GM21786 (cell line): ENCODE results near the gene RPF1.
A peak's percentile ranks its signal among the peaks of the same experiment; 100 is the strongest.
"Not testable (repeated sequence)": the region's sequence is repeated elsewhere in the genome, so short reads cannot be mapped to it uniquely, and the experiment has no call there.

Experiments
- ATAC-seq: cut with Tn5 transposase; IDR thresholded peaks from one replicate; pipeline ENCODE4 v1.9.1; 2021; ENCODE audit not compliant: unreplicated experiment

RPF1 gene

GRCh38 chr1:84478876-84479868, at the start of gene RPF1:
Gene RPF1 (plus strand): TSS chr1:84479266. CDS start chr1:84479282, 16 bp downstream.
- ATAC-seq, result peak; percentile 95

- no peak for ATAC-seq
Observed at GRCh38 chr1:84430546-84430945, 48.5 kb upstream of the RPF1 start.

- ATAC-seq, result peak; percentile 60
Observed at GRCh38 chr1:84433258-84434080, 45.6 kb upstream of the RPF1 start.

- ATAC-seq, result no peak
Observed at GRCh38 chr1:84434081-84434769, 44.8 kb upstream of the RPF1 start.

- ATAC-seq, result peak; percentile 53
Observed at GRCh38 chr1:84434801-84435549, 44.1 kb upstream of the RPF1 start.

GRCh38 chr1:84436876-84437655, 42.0 kb upstream of the RPF1 start:
- ATAC-seq, result no peak

- ATAC-seq, result peak; percentile 97
Observed at GRCh38 chr1:84442256-84442655, 36.8 kb upstream of the RPF1 start.

- ATAC-seq, result peak; percentile 16
Observed at GRCh38 chr1:84442747-84443646, 36.1 kb upstream of the RPF1 start.

GRCh38 chr1:84448704-84449103, 30.4 kb upstream of the RPF1 start:
- not testable (repeated sequence) for ATAC-seq

- no peak for ATAC-seq
Observed at GRCh38 chr1:84450910-84451309, 28.2 kb upstream of the RPF1 start.

GRCh38 chr1:84452436-84452835, 26.6 kb upstream of the RPF1 start:
- ATAC-seq, result no peak

GRCh38 chr1:84462118-84462517, 16.9 kb upstream of the RPF1 start:
- ATAC-seq, result no peak

GRCh38 chr1:84467298-84467697, 11.8 kb upstream of the RPF1 start:
- ATAC-seq, result no peak

GRCh38 chr1:84476225-84476624, 2.8 kb upstream of the RPF1 start:
- ATAC-seq, result no peak

- no peak for ATAC-seq
Observed at GRCh38 chr1:84479998-84480397, 932 bp downstream of the RPF1 start.

GRCh38 chr1:84480650-84481049, 1.6 kb downstream of the RPF1 start:
- no peak for ATAC-seq

- ATAC-seq, result no peak
Observed at GRCh38 chr1:84481317-84481716, 2.3 kb downstream of the RPF1 start.

GRCh38 chr1:84488107-84488506, 9.0 kb downstream of the RPF1 start:
- no peak for ATAC-seq

GRCh38 chr1:84489766-84490165, 10.7 kb downstream of the RPF1 start:
- ATAC-seq, result no peak
